NOMO-1 treated with dmso at 0.1 percent for 144 hours (cell line): ENCODE results near the gene SLC22A4.

Experiments
- DNase-seq: peaks from one replicate; lab custom pipeline; 2025; ENCODE audit not compliant: unreplicated experiment; lab: John Stamatoyannopoulos, UW

Gene SLC22A4

GRCh38 chr5:132389585-132390286 lies 95.5 kb downstream of the SLC22A4 start:
- no peak for DNase-seq

- DNase-seq, result no peak
These were observed 97.1 kb downstream of the SLC22A4 start for GRCh38 chr5:132391247-132391646.

- DNase-seq, result no peak
These were observed 97.7 kb downstream of the SLC22A4 start for GRCh38 chr5:132391870-132392269.

- no peak for DNase-seq
These were observed 98.2 kb downstream of the SLC22A4 start for GRCh38 chr5:132392411-132392810.

- DNase-seq, result no peak
These were observed 99.0 kb downstream of the SLC22A4 start for GRCh38 chr5:132392978-132393825.
